ENCODE data around the gene COQ8A.

Gene COQ8A

DNA sequence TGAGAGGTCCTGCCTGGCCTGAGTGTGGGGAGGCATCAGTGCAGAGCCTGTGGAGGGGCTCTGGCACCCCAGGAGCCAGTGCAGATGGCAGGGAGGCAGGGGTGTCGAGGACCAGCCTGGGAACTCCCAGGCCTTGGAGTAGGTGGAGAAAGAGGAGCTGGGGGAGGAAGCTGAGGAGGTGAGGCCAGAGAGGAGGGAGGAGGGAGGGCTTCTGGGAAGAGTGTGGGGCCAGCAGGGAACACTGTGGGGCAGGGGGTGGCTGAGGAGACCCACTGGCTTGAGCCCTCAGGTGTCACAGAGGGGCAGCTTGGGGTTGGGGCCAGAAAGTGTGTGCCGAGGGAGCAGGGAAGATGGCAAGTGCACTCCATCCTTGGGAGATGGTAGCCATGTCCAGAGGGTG is 3.8 kb downstream of the COQ8A start:
- TF ChIP-seq, protein P1, sequence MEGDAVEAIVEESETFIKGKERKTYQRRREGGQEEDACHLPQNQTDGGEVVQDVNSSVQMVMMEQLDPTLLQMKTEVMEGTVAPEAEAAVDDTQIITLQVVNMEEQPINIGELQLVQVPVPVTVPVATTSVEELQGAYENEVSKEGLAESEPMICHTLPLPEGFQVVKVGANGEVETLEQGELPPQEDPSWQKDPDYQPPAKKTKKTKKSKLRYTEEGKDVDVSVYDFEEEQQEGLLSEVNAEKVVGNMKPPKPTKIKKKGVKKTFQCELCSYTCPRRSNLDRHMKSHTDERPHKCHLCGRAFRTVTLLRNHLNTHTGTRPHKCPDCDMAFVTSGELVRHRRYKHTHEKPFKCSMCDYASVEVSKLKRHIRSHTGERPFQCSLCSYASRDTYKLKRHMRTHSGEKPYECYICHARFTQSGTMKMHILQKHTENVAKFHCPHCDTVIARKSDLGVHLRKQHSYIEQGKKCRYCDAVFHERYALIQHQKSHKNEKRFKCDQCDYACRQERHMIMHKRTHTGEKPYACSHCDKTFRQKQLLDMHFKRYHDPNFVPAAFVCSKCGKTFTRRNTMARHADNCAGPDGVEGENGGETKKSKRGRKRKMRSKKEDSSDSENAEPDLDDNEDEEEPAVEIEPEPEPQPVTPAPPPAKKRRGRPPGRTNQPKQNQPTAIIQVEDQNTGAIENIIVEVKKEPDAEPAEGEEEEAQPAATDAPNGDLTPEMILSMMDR (conservative IDR thresholded peaks at IDR 0.05; ENCODE audit: low read depth), result no peak
- POLR2A ChIA-PET (ENCODE audit: low non-redundant PET), result interaction anchor here (0.6 kb wide), 1 partner anchor 387 kb away, joined by 3 read pairs; no protein-coding TSS in a partner anchor
- CTCF ChIA-PET, result interaction anchor here (0.6 kb wide), 1 partner anchor 596 kb away, joined by 4 read pairs; no protein-coding TSS in a partner anchor

DNA sequence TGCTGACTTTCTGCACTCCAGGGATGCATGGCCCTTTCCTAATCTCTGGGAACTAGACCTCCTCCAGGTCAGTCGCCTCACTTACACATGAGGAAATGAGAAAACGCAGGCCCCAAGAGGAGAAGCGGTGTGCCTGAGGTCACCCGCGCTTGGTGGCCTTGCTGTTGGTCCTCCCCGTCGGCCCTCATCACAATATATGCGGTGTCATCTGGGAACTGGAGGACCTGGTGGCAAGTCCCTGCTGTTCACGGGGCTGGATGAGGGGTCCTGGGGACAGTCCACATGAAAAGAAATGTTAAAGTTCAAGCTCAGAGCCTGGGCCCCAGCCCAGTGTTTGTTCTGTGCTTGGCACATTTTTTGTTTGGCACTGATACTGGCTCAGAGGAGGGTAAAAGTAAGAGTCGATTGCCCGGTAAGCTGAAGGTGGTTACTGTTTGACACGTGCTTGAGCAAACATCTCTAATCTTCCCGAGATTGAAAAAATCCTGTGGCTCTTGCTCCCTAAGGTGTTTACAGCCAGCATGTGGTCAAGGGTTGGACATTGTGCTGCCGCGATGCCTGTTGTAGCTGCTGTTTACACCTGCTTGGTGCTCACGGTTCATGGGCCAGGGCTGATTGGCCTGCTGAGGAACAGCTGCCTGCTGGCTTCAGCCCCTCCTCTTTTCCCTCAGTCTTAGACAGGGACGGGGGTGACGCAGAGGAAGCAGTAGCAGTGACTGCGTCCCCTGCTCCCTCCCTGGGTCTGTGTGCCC is 5.2 kb downstream of the COQ8A start:
- TF ChIP-seq, protein P1 (conservative IDR thresholded peaks at IDR 0.05; ENCODE audit: low read depth), result no peak
- DNase-seq (ENCODE audit: low spot score), result no peak
- H3K27ac ChIP-seq, result peak overlapping the region; percentile 5; the same call in 1 of the 2 replicates
- ChIA-PET POLR2A (ENCODE audit: low non-redundant PET) (no interaction called here), CTCF (interaction anchor here (0.7 kb wide), 1 partner anchor 601 kb away, joined by 4 read pairs; no protein-coding TSS in a partner anchor)

More for the DNA sequence above, 3.8 kb downstream of the COQ8A start:
- DNase-seq (ENCODE audit: low spot score), result no peak
- H3K27ac ChIP-seq, result no peak overlapping the region

DNA sequence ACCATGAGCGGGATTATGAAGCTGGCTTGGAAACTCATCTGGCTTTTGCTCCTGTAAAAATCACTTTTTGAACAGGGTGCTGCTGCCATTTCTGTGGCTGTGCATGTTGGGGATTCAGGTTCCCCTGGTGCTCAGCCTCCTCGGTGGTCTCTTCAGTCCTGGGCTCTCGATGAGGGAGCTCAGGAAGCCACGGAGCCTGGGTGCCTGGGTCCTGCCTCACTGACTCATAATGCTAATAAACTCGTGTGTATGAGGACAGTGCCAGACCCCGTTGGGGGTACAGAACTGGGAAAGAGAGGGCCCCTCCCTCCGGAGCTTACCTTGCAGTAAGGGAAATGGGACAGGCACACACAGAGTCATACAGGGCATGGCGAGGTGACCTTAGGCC is 5.8 kb downstream of the COQ8A start:
- no peak for DNase-seq (ENCODE audit: low spot score)
- H3K27ac ChIP-seq, result no peak overlapping the region
- TF ChIP-seq, protein P1 (conservative IDR thresholded peaks at IDR 0.05; ENCODE audit: low read depth), result no peak
- POLR2A ChIA-PET (ENCODE audit: low non-redundant PET), result no interaction called here
- CTCF ChIA-PET, result interaction anchor here (0.7 kb wide), 1 partner anchor 601 kb away, joined by 4 read pairs; no protein-coding TSS in a partner anchor

DNA sequence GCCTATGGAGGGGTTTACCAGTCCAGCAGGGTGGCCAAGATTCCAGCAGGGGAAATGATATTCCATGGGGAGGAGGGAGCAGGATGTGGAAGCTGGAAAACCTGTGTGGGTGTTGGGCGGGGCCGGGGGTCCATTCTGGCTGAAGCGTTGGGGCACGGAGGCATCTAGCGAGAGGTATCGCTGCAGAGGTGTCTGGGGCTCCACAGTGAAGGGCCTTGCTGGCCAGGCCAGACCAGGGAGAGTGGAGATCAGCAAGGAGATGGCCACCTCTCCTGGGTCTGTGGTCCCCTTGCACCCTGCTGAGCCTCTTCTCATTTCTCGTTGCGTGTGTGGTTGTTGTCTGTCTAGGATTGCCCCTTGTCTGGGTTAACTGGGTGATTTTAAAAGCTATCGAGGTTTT is 6.2 kb downstream of the COQ8A start:
- no peak overlapping the region for H3K27ac ChIP-seq
- POLR2A ChIA-PET (ENCODE audit: low non-redundant PET), result interaction anchor here (0.9 kb wide), 1 partner anchor 15 kb away, joined by 5 read pairs; no protein-coding TSS in a partner anchor
- no peak for DNase-seq (ENCODE audit: low spot score)
- CTCF ChIA-PET, result no interaction called here
- TF ChIP-seq, protein P1 (conservative IDR thresholded peaks at IDR 0.05; ENCODE audit: low read depth), result no peak

DNA sequence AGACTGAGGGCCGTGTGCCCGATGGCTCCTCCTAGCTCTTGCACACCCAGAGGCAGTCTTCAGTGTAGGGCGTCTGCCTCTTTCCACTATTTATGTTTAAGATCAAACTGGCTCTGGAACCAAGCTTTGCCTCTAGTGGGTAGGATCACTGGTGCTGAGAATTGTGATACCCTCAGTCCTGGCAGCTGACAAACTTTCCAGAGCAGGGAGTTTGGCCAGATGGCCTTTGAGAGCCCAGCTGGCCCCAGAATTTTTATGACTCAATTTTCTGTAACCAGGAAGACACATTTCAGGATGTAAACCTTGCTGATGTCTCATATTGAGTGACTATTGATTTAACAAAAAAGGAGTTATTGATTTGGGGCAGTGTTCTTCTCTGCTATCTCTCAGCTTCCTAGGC is 6.7 kb downstream of the COQ8A start:
- H3K27ac ChIP-seq, result no peak overlapping the region
- no peak for DNase-seq (ENCODE audit: low spot score)
- TF ChIP-seq, protein P1 (conservative IDR thresholded peaks at IDR 0.05; ENCODE audit: low read depth), result no peak
- ChIA-PET CTCF (no interaction called here), POLR2A (ENCODE audit: low non-redundant PET) (interaction anchor here (0.9 kb wide), 1 partner anchor 16 kb away, joined by 5 read pairs; no protein-coding TSS in a partner anchor)

DNA sequence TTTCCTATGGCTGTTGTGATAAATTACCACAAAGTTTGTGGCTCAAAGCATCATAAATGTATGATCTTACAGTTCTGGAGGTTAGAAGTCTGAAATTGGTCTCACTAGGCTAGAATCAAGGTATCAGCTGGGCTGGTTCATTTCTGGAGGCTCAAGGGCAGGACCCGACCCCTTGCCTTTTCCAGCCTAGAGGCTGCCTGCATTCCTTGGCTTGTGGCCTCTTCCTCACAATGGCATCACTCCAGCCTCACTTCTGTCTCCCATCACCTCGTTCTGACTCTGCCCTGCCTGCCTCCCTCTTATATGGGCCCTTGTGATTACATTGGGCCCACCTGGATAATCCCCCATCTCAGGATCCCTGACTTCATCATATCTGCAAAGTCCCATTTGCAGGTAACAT is 8.0 kb downstream of the COQ8A start:
- ChIA-PET POLR2A (ENCODE audit: low non-redundant PET) (no interaction called here), CTCF (interaction anchor here (0.5 to 0.6 kb wide), 2 partner anchors 205 to 487 kb away, joined by 3 to 8 read pairs; no protein-coding TSS in a partner anchor)
- TF ChIP-seq, protein P1 (conservative IDR thresholded peaks at IDR 0.05; ENCODE audit: low read depth), result no peak
- H3K27ac ChIP-seq, result no peak overlapping the region
- no peak for DNase-seq (ENCODE audit: low spot score)

Data from RWPE1 (cell line).